ENCODE measurements around the gene ZNF407.

DNA sequence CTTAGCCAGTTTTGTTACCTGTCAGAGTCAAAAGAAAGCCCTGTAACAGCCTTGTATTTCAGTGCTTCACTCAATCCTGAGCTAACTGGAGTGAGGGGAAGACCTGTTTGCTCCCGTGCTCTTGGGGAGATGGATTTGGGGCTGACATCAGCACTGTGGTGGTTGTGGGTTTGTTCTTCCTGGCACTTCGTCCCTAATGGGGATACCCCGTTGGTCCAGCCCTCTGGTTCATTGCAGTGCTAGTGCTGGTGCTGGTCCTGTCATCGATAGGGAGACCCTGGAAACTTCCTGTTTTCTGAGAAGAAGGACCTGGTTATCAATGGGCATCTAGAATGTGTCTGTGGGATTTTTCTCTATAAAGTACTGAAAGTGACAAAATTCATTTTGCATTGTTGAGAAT, 205.4 kb downstream of the ZNF407 start:
- TF ChIP-seq, protein P1, sequence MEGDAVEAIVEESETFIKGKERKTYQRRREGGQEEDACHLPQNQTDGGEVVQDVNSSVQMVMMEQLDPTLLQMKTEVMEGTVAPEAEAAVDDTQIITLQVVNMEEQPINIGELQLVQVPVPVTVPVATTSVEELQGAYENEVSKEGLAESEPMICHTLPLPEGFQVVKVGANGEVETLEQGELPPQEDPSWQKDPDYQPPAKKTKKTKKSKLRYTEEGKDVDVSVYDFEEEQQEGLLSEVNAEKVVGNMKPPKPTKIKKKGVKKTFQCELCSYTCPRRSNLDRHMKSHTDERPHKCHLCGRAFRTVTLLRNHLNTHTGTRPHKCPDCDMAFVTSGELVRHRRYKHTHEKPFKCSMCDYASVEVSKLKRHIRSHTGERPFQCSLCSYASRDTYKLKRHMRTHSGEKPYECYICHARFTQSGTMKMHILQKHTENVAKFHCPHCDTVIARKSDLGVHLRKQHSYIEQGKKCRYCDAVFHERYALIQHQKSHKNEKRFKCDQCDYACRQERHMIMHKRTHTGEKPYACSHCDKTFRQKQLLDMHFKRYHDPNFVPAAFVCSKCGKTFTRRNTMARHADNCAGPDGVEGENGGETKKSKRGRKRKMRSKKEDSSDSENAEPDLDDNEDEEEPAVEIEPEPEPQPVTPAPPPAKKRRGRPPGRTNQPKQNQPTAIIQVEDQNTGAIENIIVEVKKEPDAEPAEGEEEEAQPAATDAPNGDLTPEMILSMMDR (IDR thresholded peaks at IDR 0.05): no peak
- TF ChIP-seq POLR2A (IDR thresholded peaks at IDR 0.05): no peak

Data from adrenal gland (tissue), 5 donors.